Measurements from ENCODE around the gene DOCK1.

The DOCK1 gene

GRCh38 chr10:127426746-127427145 is 521.5 kb downstream of the DOCK1 start:
- in situ Hi-C loops (cut with MboI; ENCODE audit: low pct_unique_long_range_greater_than_20kb, low sequenced_read_pairs, unreplicated experiment), result no loop called here
- DNase-seq (ENCODE audit: low spot score), result no peak
- no peak for TF ChIP-seq CTCF (IDR thresholded peaks at IDR 0.05; ENCODE audit: extremely low read depth, insufficient read depth, missing control alignments)

GRCh38 chr10:127427926-127428325 is 522.7 kb downstream of the DOCK1 start:
- in situ Hi-C loops (cut with MboI; ENCODE audit: low pct_unique_long_range_greater_than_20kb, low sequenced_read_pairs, unreplicated experiment), result no loop called here
- no peak for DNase-seq (ENCODE audit: low spot score)
- no peak for TF ChIP-seq CTCF (IDR thresholded peaks at IDR 0.05; ENCODE audit: extremely low read depth, insufficient read depth, missing control alignments)

GRCh38 chr10:127428385-127428980 is 523.3 kb downstream of the DOCK1 start:
- DNase-seq (ENCODE audit: low spot score), result no peak
- no peak for TF ChIP-seq CTCF (IDR thresholded peaks at IDR 0.05; ENCODE audit: extremely low read depth, insufficient read depth, missing control alignments)
- in situ Hi-C loops (cut with MboI; ENCODE audit: low pct_unique_long_range_greater_than_20kb, low sequenced_read_pairs, unreplicated experiment), result no loop called here

- DNase-seq (ENCODE audit: low spot score), result no peak
- in situ Hi-C loops (cut with MboI; ENCODE audit: low pct_unique_long_range_greater_than_20kb, low sequenced_read_pairs, unreplicated experiment), result no loop called here
- TF ChIP-seq CTCF (IDR thresholded peaks at IDR 0.05; ENCODE audit: extremely low read depth, insufficient read depth, missing control alignments), result no peak
Observed at GRCh38 chr10:127429601-127430312, 524.5 kb downstream of the DOCK1 start.

- TF ChIP-seq CTCF (IDR thresholded peaks at IDR 0.05; ENCODE audit: extremely low read depth, insufficient read depth, missing control alignments), result no peak
- in situ Hi-C loops (cut with MboI; ENCODE audit: low pct_unique_long_range_greater_than_20kb, low sequenced_read_pairs, unreplicated experiment), result no loop called here
- DNase-seq (ENCODE audit: low spot score), result no peak
Observed at GRCh38 chr10:127431525-127431924, 526.3 kb downstream of the DOCK1 start.

GRCh38 chr10:127434006-127434405 is 528.8 kb downstream of the DOCK1 start:
- no peak for DNase-seq (ENCODE audit: low spot score)
- in situ Hi-C loops (cut with MboI; ENCODE audit: low pct_unique_long_range_greater_than_20kb, low sequenced_read_pairs, unreplicated experiment), result no loop called here
- TF ChIP-seq CTCF (IDR thresholded peaks at IDR 0.05; ENCODE audit: extremely low read depth, insufficient read depth, missing control alignments), result no peak
